HG03342 (cell line): Measurements from ENCODE around the gene TAGLN3.
A peak's percentile ranks its signal among the peaks of the same experiment; 100 is the strongest.

Experiments
- ATAC-seq: cut with Tn5 transposase; IDR thresholded peaks from one replicate; pipeline ENCODE4 v1.9.1; 2021; ENCODE audit warnings: mild to moderate bottlenecking, moderate library complexity; ENCODE audit not compliant: unreplicated experiment

The TAGLN3 gene

GRCh38 chr3:111976254-111976653 is 22.5 kb upstream of the TAGLN3 start:
- no peak for ATAC-seq

GRCh38 chr3:111978583-111979433 is 19.9 kb upstream of the TAGLN3 start, which contains the start of gene ABHD10:
ABHD10 (plus strand) TSS chr3:111979026; CDS start chr3:111979062, 36 bp downstream.
- ATAC-seq, result peak; percentile 92

- peak; percentile 39 for ATAC-seq
Measured at GRCh38 chr3:111979434-111980038, 19.2 kb upstream of the TAGLN3 start.

- no peak for ATAC-seq
Measured at GRCh38 chr3:111980716-111981456, 17.8 kb upstream of the TAGLN3 start.

- no peak for ATAC-seq
Measured at GRCh38 chr3:111981457-111981763, 17.3 kb upstream of the TAGLN3 start.

GRCh38 chr3:111984636-111985298 is 14.0 kb upstream of the TAGLN3 start:
- ATAC-seq, result no peak

- ATAC-seq, result no peak
Measured at GRCh38 chr3:111986800-111987199, 11.9 kb upstream of the TAGLN3 start.

GRCh38 chr3:111989061-111989678 is 9.6 kb upstream of the TAGLN3 start:
- peak; percentile 94 for ATAC-seq

GRCh38 chr3:111993038-111993437 is 5.7 kb upstream of the TAGLN3 start:
- no peak for ATAC-seq

GRCh38 chr3:111999484-112000324 is 982 bp downstream of the TAGLN3 start:
- peak; percentile 33 for ATAC-seq

GRCh38 chr3:112000367-112000771 is 1.6 kb downstream of the TAGLN3 start:
- no peak for ATAC-seq

GRCh38 chr3:112000966-112001365 is 2.2 kb downstream of the TAGLN3 start:
- no peak for ATAC-seq

- ATAC-seq, result no peak
Measured at GRCh38 chr3:112001526-112001925, 2.8 kb downstream of the TAGLN3 start.

GRCh38 chr3:112002096-112002971 is 3.6 kb downstream of the TAGLN3 start:
- no peak for ATAC-seq

- no peak for ATAC-seq
Measured at GRCh38 chr3:112003321-112004080, 4.8 kb downstream of the TAGLN3 start.

GRCh38 chr3:112004187-112004586 is 5.5 kb downstream of the TAGLN3 start:
- no peak for ATAC-seq

GRCh38 chr3:112004669-112005068 is 5.9 kb downstream of the TAGLN3 start:
- no peak for ATAC-seq

- ATAC-seq, result no peak
Measured at GRCh38 chr3:112005091-112005672, 6.5 kb downstream of the TAGLN3 start.
